H4 (cell line): ENCODE measurements around the gene F7. TPM values are rescaled to one million over a fixed set of nuclear protein-coding genes. Genes with fewer than 3 reads are reported as not detected.

Experiments
- DNase-seq: peaks from one replicate; pipeline ENCODE4 v3.0.0-alpha.2; 2015; ENCODE audit warnings: low spot score
- total RNA-seq: library from RNA; depleted of rRNA; stranded (reverse); fragments of >200 nt; shearing (Covaris generic); gene quantifications from 2 replicates; pipeline ENCODE4 v1.2.3, GENCODE V29; 2014

F7 gene
- total RNA-seq, 1 experiment from 2014 or later: not detected

DNA sequence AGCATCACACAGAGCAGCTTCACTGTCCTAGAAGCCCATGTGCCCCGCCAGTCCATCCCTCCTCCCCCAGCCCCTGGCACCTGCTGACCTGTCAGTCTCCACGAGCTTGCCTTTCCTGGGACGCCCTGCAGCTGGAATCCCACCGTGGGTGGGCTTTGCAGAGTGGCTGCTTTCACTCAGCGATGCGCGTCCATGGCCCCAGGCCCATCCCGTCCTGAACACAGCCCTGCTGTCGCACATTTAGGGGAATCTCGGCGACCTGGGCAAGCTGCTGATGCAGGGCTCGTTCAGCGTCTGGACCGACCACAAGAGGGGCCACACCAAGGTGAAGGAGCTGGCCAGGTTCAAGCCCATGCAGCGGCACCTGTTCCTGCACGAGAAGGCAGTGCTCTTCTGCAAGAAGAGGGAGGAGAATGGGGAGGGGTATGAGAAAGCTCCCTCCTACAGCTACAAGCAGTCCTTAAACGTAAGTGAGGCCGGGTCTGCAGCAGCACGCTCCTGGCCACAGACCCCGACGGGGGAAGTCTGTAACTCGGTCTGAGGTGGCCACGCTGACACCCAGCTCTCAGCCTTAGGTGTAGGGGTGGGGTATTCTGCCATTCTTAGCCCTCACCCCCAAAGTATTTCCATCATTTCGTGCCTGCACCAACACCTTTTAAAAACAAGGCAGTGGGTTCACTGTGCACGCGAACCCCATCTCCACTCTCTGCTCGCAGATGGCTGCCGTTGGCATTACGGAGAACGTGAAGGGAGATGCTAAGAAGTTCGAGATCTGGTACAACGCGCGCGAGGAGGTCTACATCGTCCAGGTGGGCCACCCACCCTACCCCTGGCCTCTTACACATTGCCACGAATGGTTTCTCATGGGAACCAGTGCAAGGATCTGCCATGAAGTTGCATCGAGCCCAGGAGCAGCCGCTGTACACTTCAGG, 18.3 kb upstream of the F7 start:
- DNase-seq: no peak

GRCh38 chr13:113087923-113088690, 17.5 kb upstream of the F7 start:
- no peak for DNase-seq

GRCh38 chr13:113088691-113089020, 16.9 kb upstream of the F7 start:
- DNase-seq: no peak

DNA sequence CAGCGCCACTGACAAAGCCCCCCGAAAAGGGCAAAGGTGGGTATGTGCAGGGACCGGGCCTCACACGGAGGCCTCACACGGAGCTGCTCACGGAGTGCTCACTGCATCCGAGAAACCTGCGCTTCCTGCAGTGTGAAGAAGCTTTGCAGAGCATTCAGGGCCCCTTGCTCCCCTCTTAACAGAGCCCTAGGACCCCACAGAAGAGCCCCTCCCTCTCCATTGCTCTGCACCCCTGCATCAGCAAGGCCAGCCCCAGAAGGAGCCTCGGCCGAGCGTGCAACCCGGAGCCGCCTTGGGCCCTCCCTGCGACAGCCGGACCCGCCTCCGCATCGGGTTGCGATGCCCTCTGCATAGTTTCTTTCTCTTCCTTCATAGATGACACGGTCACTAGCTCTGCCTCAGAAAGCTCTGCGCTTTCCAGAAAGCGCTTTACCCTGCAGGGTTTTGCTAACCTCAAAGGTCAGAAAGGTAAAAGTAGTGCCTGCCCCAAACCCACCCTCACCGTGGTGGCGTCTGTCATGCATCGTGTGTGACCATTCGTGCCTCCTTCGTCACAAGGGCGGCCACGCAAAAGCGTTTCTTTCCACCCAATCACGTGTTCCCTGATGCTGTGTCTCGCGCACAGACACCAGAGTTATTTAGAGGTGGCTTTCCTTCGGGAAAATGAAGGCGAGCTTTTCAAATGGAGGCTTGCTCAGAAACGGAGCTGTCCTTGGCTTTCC, 15.7 kb upstream of the F7 start:
- no peak for DNase-seq

- DNase-seq: no peak
Observed at GRCh38 chr13:113090415-113090770, 15.2 kb upstream of the F7 start.

- no peak for DNase-seq
Observed at GRCh38 chr13:113090806-113091205, 14.8 kb upstream of the F7 start.

GRCh38 chr13:113091211-113091771, 14.3 kb upstream of the F7 start:
- DNase-seq: no peak

GRCh38 chr13:113091891-113092775, 13.5 kb upstream of the F7 start:
- DNase-seq: no peak

GRCh38 chr13:113092776-113093579, 12.6 kb upstream of the F7 start:
- DNase-seq: no peak

GRCh38 chr13:113093580-113094409, 11.8 kb upstream of the F7 start:
- no peak for DNase-seq

DNA sequence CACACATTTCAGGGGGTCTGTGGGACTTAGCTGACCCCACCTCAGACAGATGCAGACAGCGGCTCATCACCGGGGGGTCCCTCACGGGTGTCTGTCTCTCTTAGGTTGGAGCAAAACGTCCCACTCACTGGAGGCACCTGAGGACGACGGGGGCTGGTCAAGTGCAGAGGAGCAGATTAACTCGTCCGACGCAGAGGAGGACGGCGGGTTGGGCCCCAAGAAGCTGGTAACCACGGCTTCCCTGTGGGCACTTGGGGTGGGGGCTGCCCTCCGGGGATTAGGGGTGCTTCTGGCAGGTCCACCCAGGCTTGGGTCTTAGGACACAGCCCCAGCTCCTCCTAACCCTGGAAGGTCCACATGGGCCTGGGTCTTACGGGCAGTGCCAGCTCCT, 11.2 kb upstream of the F7 start:
- no peak for DNase-seq

GRCh38 chr13:113095146-113096051, 10.2 kb upstream of the F7 start:
- DNase-seq: no peak

DNA sequence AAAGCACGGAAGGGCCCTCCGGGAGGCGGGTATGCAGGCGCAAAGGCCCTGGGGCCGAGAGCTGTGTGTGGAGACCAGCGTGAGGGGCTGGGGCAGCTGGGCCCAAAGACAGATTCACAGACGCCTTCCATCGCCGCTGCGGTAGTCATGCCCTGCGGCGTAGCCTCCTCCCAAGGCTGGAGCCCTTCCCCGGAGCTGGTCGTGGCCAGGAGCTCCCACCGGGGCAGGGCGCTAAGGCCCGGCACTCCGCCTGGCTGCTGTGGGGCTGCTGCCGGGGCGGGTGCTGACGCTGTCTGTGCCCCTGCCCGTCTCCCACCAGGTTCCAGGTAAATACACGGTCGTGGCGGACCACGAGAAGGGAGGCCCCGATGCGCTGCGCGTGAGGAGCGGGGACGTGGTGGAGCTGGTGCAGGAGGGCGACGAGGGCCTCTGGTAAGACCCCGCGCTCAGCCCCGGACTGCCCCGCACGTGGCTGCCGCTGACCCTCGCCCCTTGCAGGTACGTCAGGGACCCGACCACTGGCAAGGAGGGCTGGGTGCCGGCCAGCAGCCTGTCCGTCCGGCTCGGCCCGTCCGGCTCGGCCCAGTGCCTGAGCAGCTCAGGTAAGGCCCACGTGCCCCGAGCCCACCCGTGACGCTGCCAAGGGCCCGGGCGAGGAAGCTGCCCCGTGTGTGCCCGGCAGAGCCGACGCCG, 9.4 kb upstream of the F7 start:
- no peak for DNase-seq

DNA sequence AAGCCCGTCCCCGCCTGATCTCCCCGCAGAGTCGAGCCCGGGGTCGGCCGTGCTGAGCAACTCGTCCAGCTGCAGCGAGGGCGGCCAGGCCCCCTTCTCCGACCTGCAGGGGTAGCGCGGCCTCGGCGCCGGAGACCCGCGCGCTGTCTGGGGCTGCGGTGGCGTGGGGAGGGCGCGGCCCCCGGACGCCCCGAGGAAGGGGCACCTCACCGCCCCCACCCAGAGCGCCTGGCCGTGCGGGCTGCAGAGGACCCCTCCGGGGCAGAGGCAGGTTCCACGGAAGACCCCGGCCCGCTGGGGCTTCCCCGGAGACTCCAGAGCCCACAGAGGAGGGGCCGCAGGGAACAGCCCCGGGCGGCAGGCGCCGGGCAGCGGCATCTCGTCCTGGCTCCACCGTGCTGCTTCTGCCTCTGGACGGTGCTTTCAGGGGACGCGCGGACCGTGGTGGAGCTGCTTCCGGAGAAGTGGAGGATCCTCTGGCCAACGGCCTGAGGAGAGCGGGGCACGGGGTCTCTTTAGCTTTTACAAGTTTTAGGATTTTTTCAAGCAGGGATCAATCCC, 8.8 kb upstream of the F7 start:
- no peak for DNase-seq

GRCh38 chr13:113097651-113098050, 7.9 kb upstream of the F7 start:
- DNase-seq: no peak

GRCh38 chr13:113098162-113098732, 7.3 kb upstream of the F7 start:
- DNase-seq: no peak

GRCh38 chr13:113099142-113099541, 6.4 kb upstream of the F7 start:
- no peak for DNase-seq
